Cerebellar cortex (tissue), 1 donor: Measurements from ENCODE around the gene HOXB6.
A peak's percentile ranks its signal among the peaks of the same experiment; 100 is the strongest.

Experiments used
- DNase-seq: peaks from one replicate; pipeline ENCODE4 v3.0.0-alpha.2; 2015; ENCODE audit warnings: low spot score

HOXB6 gene

DNA sequence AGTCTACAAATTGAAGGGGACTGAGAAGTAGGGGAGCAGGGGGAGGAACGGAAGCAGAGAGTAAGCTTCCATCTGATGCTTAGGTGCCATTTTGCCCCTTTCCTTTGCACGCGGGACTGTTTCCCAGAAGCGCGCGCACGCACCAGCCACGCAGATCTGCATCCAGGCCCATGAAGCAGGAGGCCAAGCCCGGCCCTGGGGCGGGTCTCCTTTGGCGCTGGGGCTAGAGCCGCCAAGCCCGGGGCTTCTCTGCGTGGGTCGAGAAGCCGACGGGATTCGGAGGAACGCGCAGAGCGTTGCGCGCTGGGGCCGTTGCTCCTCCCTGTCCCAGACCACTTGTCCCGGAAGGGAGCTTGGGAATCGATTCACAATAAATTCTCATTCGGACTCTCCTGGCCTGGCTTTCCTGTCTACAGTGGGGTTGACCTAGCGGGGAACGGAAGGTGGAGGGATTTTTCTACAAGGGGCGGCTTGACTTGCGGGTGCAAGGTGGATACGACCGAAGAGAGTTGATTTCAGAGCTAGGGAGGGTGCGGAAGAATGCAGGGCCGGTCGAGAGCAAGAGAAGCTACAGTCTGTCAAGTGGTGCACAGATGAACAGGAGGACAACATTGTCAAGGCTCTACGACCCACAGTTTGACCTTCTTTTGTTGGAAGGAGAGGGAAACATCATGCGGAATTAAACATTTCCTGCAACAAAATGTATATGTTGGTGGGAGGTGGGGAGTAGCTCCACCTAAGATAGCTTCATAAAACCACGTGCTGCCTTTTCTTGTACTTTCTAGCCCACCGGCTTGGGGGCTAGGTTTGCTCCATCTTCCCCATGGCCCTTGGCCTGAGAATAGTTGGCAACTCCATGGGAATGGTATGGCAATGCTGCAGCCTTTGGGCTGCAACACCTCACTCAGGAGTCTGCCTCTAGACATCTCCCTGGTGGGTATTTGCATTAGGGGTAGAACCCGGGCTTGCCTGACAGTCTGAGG, 16.9 kb upstream of the HOXB6 start:
- DNase-seq: no peak

DNA sequence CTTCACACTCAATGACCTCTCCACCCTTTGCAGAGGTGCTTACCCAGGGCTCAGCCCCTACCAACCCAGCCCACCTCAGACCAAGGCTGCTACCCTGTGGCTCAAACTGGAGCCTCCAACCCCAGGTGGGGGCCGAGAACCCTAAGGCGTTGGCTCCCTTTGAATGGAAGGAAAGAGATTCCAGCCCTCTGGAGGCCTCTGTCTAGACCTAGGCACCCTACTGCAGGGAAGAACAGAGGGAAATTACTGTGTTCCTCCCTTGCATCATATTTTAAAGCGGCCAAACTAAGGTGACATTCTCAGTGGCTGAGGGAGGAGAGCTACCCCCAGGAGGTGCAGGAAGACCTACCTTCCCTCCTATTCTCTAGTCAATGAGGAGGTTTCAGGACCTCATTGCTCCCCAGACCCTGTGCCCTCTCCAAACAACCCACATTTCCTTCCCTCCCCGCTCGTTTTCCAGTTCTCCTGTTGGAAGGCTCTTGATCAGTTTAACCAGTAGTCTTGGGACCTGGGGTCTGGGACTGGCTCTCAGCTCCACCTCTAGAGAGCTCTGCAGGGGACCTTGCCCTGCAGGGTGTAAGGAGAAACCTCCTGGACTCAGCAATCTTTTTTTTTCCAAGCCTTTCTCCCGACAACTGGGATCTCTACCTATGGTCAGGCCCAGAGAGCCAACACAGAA, 15.8 kb upstream of the HOXB6 start:
- no peak for DNase-seq

DNA sequence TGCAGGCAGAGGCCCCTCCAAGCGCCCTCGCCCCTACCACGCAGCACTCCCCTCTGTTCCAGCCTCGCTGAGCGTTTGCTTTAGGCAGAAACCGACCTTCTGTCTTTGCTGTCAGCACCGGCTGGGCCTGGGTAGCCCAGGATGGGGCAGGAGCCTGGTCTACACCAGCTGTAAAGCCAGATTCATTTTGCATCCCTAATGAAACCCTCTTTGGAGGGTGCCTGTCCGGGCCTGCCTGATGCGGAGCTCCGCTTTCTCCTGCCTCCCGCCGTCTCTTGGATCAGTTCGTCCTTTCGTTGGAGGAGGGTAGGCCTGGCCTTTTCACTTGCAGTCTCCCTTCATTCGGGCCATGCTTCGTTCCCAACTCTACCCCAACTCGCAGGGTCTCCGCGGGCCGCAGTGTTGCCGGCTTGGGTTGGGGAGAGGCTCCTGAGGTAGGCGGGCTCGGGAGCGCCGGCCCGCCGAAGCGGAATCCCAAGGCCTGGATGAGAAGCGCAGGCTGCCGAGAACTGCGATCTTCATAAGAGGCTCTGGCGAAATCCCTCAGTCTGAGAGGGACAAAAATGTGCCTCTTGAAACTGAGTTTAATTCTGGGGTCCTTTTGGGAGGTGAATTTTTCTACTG, 15.2 kb upstream of the HOXB6 start:
- no peak for DNase-seq

GRCh38 chr17:48618256-48618896, 13.6 kb upstream of the HOXB6 start:
- peak; percentile 80 for DNase-seq

DNA sequence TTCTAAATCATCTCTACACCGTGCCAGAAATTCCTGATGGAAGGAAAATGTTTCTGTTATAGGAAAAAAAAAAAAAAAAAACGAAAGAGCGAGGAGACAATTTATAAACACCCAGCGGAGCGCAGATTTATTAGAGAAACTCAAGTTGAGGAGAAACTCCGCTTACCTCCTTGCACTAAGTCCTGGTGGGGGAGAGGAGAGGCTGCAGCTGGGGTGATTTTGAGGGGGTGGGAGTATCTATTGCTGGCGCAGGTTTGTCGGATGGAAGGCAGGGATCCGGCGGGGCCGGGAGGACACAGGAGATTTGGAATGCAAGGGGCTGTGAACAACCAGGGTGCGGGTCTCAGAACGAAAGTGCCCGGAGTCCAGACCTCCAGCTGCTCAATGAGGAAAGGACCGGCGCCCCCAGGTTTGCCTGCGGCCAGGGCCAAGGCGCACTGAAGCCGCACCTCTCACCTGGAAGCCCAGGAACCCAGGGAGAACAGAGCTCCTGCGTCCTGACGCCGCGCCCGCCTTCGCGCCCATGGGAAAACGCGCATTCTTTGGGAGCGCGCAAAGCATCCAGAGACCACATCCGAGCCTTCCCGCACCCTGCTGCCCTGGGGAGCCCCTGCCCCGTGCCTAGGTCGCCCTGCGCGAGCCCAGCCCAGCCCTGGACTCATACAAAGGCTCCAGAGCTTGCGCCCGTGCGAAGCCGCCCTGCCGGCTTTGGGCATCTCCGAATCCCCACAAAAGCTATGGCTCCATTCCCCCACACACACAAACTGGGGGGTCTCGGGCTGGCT, 12.9 kb upstream of the HOXB6 start:
- no peak for DNase-seq

DNA sequence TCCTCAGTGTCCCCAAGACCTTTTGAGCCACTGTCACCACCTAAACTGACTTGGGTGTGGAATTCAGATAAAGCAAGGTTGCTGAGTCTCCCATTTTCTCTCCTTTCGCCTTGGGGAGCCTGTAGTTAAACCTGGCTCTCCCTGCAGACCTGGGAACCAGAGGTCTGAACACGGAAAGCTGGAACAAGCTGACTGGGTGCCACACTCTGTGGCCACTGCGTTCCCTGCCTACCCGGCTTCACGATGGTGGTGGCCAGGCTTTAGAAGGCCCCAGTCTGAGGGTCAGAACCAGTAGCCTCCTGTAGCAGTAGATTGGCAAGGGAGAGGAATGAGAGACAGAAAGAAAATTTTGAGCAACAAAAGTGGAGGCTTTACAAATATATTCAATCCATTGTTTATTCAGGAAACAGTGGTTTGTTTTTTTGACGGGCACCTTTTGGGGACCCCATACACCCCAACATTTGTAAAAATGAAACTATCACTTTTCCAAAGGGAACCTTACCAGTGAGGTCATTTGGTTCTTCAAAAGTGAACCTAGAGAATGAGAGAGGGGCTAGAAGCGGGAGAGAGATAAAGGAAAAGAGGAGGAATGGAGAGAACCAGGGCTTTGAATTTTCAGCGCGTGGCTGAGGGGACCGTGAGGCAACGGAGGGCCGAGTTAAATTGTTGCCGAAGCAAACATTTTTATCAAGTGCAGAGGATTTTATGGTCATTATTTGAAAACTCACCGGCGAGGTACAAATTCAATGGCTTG, 12.1 kb upstream of the HOXB6 start:
- DNase-seq: no peak

DNA sequence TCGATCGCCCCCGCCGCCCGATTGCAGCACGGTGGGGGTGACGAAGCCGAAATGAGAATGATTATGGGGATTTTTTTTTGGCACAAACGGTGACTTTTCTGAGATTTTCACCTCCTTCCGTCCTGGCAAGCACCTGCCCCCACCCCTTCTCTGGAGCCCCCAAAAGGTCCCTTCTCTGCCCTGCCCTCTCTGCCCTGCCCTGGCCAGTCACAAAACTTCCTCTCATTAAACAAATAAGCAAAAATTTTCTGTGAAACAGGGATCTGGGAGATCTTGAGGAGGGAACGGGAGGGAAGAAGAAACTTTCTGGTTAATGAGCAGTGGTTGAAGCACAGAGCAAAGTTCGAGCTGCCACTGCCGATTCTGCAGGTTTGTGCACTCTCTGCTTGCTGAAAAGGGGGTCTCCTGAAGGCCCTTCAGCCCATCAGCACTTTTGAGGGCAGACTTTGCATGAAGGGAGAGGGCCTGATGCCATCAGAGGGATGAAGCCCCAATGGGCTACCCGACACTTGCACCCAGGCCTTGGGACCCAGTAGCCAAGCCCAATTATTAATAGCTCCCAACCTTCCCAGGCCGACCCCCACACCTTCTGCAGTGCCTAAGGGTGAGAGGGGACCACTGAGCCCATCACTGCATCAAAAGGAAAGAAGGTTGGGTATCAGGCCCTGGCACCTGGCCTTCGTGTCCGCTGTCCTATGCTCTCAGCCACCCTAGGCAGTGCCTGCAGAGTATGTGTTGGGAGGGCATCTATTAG, 11.4 kb upstream of the HOXB6 start:
- no peak for DNase-seq

GRCh38 chr17:48615047-48615962, 10.5 kb upstream of the HOXB6 start, which contains the start of gene HOXB8:
Gene HOXB8, minus strand, starts transcription at chr17:48615292. Its CDS starts 588 bp downstream, at chr17:48614704.
- DNase-seq: no peak

GRCh38 chr17:48613862-48614694, 9.3 kb upstream of the HOXB6 start:
- DNase-seq: no peak

DNA sequence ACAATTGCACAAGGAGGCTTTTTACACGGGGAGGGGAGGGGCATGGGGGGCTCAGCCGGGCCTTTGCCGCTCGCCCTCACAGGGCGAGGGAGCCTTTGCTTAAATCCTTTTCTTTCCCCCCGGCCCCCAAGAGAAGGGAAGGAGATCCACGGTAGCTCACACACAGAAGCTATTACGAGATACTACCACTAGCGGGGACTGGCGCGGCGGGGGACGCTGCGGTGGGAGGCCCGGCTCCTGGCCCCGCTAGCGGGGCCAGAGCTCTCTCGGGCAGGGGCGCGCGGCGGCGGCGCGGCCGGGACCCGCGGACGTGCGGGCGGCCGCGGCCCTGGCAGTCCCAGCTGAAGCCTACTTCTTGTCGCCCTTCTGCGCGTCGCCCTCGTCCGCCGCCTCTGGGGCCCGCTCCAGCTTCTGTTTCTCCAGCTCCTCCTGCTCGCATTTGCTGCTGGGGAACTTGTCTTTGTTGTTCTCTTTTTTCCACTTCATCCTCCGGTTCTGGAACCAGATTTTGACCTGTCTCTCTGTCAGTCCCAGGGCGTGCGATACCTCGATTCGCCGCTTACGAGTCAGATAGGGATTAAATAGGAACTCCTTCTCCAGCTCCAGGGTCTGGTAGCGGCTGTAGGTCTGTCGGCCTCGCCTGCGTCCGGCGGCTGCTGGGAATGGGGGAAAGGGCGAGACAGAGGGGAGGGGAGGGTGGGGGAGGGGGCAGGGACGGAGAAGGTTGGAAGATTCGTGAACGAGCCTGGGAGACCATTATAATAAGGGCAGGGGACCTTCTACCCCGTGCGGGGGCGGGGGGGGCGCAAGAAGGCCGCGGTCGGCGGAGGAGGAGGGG, 8.3 kb upstream of the HOXB6 start:
- DNase-seq: peak; percentile 34

DNA sequence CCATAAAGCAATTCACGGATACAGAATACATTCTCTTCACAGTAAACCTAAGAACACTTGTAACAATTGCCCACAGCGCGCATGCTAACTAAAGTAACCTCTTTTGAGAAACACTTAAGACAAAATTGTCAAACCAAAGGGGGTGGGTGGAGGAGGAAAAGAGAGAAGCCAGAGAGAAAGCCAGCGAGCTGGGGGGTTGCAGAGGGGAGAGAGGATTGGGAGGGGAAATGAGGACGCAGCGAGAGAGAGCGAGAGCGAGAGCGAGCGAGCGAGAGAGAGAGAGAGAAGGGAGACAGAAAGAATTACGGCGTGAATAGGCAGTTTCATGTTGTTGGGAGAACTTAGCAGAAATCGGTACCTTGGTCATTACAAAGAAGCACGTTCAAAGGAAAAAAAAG, 7.7 kb upstream of the HOXB6 start:
- DNase-seq: peak; percentile 22

GRCh38 chr17:48611681-48612455, 7.1 kb upstream of the HOXB6 start:
- peak; percentile 31 for DNase-seq

DNA sequence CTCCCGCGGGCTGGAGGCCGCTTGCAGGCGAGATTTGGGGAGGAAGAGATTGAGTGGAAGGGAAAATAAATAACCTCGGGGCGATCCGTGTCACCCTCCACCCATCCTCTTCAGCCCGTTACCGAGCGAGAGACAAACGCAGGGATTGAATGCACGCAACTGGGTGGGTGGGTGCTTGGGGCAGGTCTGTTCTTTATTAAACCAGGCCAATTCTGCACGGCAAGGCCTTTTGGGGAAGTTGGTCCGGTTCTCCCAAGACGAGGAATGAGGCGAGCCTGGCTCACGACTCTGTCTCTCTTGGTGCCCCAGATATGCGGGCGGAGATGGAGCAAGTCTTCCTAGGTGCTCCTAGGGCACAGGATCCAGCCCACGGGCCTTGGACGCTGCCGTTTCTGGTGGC, 6.4 kb upstream of the HOXB6 start:
- DNase-seq: no peak

- peak; percentile 36 for DNase-seq
Measured at GRCh38 chr17:48610282-48611211, 5.8 kb upstream of the HOXB6 start, which contains the start of gene HOXB7. Gene HOXB7, minus strand, starts transcription at chr17:48611017. Its CDS starts 99 bp downstream, at chr17:48610918.

- no peak for DNase-seq
Measured at GRCh38 chr17:48609759-48610281, 5.0 kb upstream of the HOXB6 start.
